ENCODE measurements around the gene GJD3. TPM values are rescaled to one million over a fixed set of nuclear protein-coding genes. Genes with fewer than 3 reads are reported as not detected.

Gene GJD3
- total RNA-seq, 1 experiment from 2014 or later, result not detected

- POLR2A ChIA-PET, result interaction anchor here (0.7 to 1.0 kb wide), 2 partner anchors 49 to 182 kb away, joined by 3 read pairs; no protein-coding TSS in a partner anchor
- BruUV-seq (replicated peaks), result no TSS peak
- H3K36me3 Mint-ChIP-seq (ENCODE audit: insufficient read depth, unreplicated experiment), result peaks cover 6% of the 10 kb centered on the region
- CTCF ChIA-PET, result interaction anchor here (0.5 to 2.8 kb wide), 8 partner anchors 18 to 194 kb away, joined by 3 to 12 read pairs (median 3); no protein-coding TSS in a partner anchor
- intact Hi-C loops (cut with micrococcal nuclease), result no loop called here
- no peaks in the 10 kb centered on the region for H3K9me3 Mint-ChIP-seq (ENCODE audit: unreplicated experiment)
- no peaks in the 10 kb centered on the region for H3K27me3 Mint-ChIP-seq (ENCODE audit: insufficient read depth, unreplicated experiment)
- no peak for TF ChIP-seq CTCF (IDR thresholded peaks at IDR 0.05; ENCODE audit: unreplicated experiment)
- no peak overlapping the region for H3K27ac Mint-ChIP-seq (ENCODE audit: low read depth, unreplicated experiment)
- peaks cover 5% of the 10 kb centered on the region for H3K4me1 Mint-ChIP-seq (ENCODE audit: insufficient read depth, unreplicated experiment)
- no peak for DNase-seq (ENCODE audit: unreplicated experiment)
- no peak overlapping the region for H3K4me3 Mint-ChIP-seq (ENCODE audit: unreplicated experiment)
Observed at GRCh38 chr17:40366076-40366860, 1.7 kb upstream of the GJD3 start.

- Mint-ChIP-seq H3K9me3 (ENCODE audit: unreplicated experiment) (no peaks in the 10 kb centered on the region), H3K4me1 (ENCODE audit: insufficient read depth, unreplicated experiment) (peaks cover 5% of the 10 kb centered on the region), H3K27ac (ENCODE audit: low read depth, unreplicated experiment) (no peak overlapping the region), H3K36me3 (ENCODE audit: insufficient read depth, unreplicated experiment) (peaks cover 6% of the 10 kb centered on the region), H3K4me3 (ENCODE audit: unreplicated experiment) (peak overlapping the region; percentile 28), H3K27me3 (ENCODE audit: insufficient read depth, unreplicated experiment) (no peaks in the 10 kb centered on the region)
- ChIA-PET POLR2A (interaction anchor here (1.3 kb wide), 1 partner anchor 108 kb away, joined by 4 read pairs; no protein-coding TSS in a partner anchor), CTCF (interaction anchor here (0.6 to 15.7 kb wide), 10 partner anchors 10 to 1301 kb away, joined by 3 to 396 read pairs (median 4); partner anchors contain the start of gene RARA)
- BruUV-seq (replicated peaks), result no TSS peak
- TF ChIP-seq CTCF (IDR thresholded peaks at IDR 0.05; ENCODE audit: unreplicated experiment), result no peak
- intact Hi-C loops (cut with micrococcal nuclease), result no loop called here
- DNase-seq (ENCODE audit: unreplicated experiment), result no peak
Observed at GRCh38 chr17:40364906-40365305, 369 bp upstream of the GJD3 start.

GRCh38 chr17:40363111-40363827, 1.3 kb downstream of the GJD3 start:
- Mint-ChIP-seq H3K36me3 (ENCODE audit: insufficient read depth, unreplicated experiment) (peaks cover 6% of the 10 kb centered on the region), H3K9me3 (ENCODE audit: unreplicated experiment) (no peaks in the 10 kb centered on the region), H3K27me3 (ENCODE audit: insufficient read depth, unreplicated experiment) (no peaks in the 10 kb centered on the region), H3K27ac (ENCODE audit: low read depth, unreplicated experiment) (no peak overlapping the region), H3K4me3 (ENCODE audit: unreplicated experiment) (peak overlapping the region; percentile 69), H3K4me1 (ENCODE audit: insufficient read depth, unreplicated experiment) (peaks cover 8% of the 10 kb centered on the region)
- POLR2A ChIA-PET, result interaction anchor here (0.6 to 1.7 kb wide), 9 partner anchors 44 to 284 kb away, joined by 3 to 7 read pairs (median 4); partner anchors contain the start of genes IGFBP4 and TOP2A
- intact Hi-C loops (cut with micrococcal nuclease), result no loop called here
- no peak for TF ChIP-seq CTCF (IDR thresholded peaks at IDR 0.05; ENCODE audit: unreplicated experiment)
- CTCF ChIA-PET, result interaction anchor here (1.2 to 15.7 kb wide), 3 partner anchors 12 to 57 kb away, joined by 4 to 396 read pairs (median 23); partner anchors contain the start of genes RARA and TOP2A
- no peak for DNase-seq (ENCODE audit: unreplicated experiment)
- no TSS peak for BruUV-seq (replicated peaks)

GRCh38 chr17:40362696-40363110, 1.8 kb downstream of the GJD3 start:
- DNase-seq (ENCODE audit: unreplicated experiment), result peak; percentile 74
- intact Hi-C loops (cut with micrococcal nuclease), result no loop called here
- H3K4me1 Mint-ChIP-seq (ENCODE audit: insufficient read depth, unreplicated experiment), result peaks cover 11% of the 10 kb centered on the region
- POLR2A ChIA-PET, result interaction anchor here (0.8 to 1.7 kb wide), 8 partner anchors 45 to 284 kb away, joined by 3 to 7 read pairs (median 4); partner anchors contain the start of genes IGFBP4 and TOP2A
- no peaks in the 10 kb centered on the region for H3K9me3 Mint-ChIP-seq (ENCODE audit: unreplicated experiment)
- TF ChIP-seq CTCF (IDR thresholded peaks at IDR 0.05; ENCODE audit: unreplicated experiment), result peak; percentile 72
- no TSS peak for BruUV-seq (replicated peaks)
- H3K27ac Mint-ChIP-seq (ENCODE audit: low read depth, unreplicated experiment), result no peak overlapping the region
- peaks cover 6% of the 10 kb centered on the region for H3K36me3 Mint-ChIP-seq (ENCODE audit: insufficient read depth, unreplicated experiment)
- no peaks in the 10 kb centered on the region for H3K27me3 Mint-ChIP-seq (ENCODE audit: insufficient read depth, unreplicated experiment)
- CTCF ChIA-PET, result interaction anchor here (0.6 to 15.7 kb wide), 8 partner anchors 10 to 202 kb away, joined by 3 to 396 read pairs (median 4); partner anchors contain the start of genes RARA and TOP2A
- H3K4me3 Mint-ChIP-seq (ENCODE audit: unreplicated experiment), result peak overlapping the region; percentile 69

Measured in MCF 10A (cell line).